HG03432 (cell line): ENCODE results near the gene SNX24.
A peak's percentile ranks its signal among the peaks of the same experiment; 100 is the strongest.

Source experiments
- ATAC-seq: cut with Tn5 transposase; IDR thresholded peaks from one replicate; pipeline ENCODE4 v1.9.1; 2021; ENCODE audit warnings: mild to moderate bottlenecking, moderate library complexity; ENCODE audit not compliant: unreplicated experiment

SNX24 gene

DNA sequence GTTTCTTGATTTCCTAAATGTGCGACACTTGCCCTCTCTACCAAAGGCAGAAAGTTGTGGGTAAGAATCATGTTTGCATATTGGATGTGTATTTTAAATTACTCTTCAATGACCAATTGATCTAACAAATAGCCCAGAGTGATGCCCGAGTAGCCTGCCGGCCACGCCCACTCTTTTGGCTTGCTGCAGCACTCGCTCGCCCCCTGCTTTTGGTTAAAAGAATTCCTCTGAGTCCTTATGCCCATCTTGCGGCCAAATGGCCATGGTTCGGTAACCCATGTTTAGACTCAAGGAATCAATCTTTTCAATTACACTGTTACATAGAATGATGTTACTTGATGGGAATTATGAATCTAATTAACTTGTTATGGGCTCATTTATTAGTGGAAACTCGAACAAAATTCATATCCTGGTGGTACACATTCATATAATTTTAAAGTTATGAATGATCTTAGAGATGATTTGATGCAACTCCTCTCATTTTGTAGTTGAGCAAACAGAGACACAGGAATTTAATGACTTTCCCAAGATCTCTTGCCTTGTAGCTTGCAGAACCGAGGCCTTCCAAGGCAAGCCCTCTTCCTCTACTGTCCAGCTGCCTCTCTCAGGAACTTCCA lies 154.6 kb downstream of the SNX24 start:
- peak; percentile 89 for ATAC-seq

GRCh38 chr5:123000731-123001130 lies 155.3 kb downstream of the SNX24 start:
- ATAC-seq: no peak

- no peak for ATAC-seq
These were observed 156.4 kb downstream of the SNX24 start for GRCh38 chr5:123001808-123002207.

- ATAC-seq: no peak
These were observed 161.8 kb downstream of the SNX24 start for GRCh38 chr5:123007182-123007581.

DNA sequence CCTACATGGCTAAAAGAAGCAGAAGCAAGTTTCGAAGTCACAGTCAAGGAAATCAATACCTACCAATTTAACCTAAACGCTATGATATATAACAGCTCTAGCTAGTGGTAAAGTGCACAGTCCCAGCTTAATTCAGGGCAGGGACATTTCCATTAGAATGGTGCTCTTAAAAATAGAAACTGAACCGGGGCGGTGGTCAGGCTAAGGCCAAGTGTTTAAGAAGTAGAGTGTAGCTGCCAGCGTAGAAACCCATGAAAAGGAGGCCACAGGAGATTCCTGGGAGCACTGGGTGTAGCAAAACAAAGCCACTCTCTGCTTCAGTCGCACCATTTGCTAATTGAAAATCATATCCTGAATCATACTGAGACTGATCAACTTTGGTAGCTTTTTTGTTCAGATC lies 162.3 kb downstream of the SNX24 start:
- ATAC-seq: no peak

- ATAC-seq: no peak
These were observed 166.9 kb downstream of the SNX24 start for GRCh38 chr5:123012321-123012720.

- no peak for ATAC-seq
These were observed 169.3 kb downstream of the SNX24 start for GRCh38 chr5:123014689-123015088.

DNA sequence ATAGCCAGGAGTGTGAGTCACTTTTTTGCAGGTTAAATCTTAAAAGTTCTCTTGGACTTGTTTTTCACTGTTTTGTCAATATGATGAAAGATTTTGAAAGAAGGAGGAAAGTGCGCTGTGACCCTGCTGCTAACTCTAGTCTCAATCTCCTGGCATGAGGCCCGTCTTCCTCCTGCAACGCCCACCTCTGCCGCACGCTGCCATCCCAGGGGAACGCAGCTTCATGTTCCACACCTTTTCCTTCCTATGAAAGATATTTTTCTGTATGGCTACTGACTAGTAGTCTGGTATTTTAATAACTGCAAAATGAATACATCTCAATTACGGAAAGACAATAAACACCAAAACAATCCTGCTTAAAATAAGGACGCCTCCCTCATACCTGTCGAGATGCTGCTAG lies 182.8 kb downstream of the SNX24 start:
- no peak for ATAC-seq

GRCh38 chr5:123033157-123033671 lies 187.8 kb downstream of the SNX24 start:
- no peak for ATAC-seq

DNA sequence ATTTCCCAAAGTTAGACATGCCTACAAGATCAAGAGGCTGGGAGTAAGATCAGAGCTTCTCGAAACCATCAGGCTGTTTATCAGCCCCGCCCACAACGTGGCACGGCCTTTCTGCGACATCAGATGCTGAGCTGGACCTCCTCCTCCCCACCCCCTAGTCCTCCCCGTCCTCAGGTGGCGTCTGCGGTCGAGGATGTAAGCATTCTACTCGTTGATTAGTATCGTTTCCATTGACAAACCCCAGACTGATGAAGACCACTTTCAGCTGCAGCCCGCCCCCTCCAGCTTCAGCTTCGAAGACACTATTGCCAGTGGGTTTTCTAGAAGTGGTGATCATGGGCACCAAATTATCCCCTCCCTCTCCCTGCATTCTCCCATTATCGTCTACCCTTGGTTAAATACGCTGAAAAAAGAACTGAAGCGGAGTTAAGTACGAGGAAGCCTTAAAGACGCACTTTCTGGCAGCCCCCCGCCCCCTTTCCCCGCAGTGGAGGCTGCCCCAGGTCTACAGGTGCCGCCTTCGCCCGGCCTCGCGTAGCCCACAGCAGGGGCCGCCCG lies 190.0 kb downstream of the SNX24 start:
- ATAC-seq: peak; percentile 37

- ATAC-seq: peak; percentile 31
These were observed 190.5 kb downstream of the SNX24 start for GRCh38 chr5:123035918-123036390.

DNA sequence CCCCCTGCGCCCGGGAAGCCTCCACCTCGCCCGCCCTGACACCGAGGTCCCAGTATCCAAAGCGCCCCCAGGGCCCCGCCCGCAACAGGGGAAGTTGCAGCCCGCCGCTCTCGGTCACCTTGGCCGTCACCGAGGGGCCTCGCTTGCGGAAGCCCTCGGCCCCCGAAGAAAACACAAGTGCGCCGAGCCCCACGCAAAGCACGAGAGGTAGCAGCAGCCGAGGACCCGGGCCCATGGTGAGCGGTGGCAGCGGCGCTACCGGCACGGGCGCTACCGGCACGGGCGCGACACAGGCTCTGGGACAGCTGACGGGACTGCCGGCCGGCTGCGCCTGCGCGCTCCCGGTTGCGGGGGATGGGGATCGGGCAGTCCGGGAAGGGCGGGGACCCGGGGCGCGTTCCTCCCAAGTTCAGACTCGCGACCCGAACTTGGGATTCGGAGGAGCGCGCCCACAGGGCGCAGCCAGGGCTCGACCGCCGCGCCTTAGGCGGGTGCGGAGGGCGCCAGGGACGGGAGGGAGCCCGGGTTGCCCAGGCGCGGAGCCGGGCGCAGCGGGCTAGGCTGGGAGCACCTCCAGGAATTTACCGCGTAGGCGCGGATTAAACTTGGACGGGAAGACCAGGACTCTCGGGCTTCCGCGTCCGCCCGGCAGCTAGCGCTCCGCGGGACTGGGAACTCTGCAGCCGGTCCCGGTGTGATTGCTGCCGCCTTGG lies 191.1 kb downstream of the SNX24 start, which contains the start of gene PPIC:
Gene PPIC, minus strand, starts transcription at position 335 of the 713 bp plus-strand sequence. Its CDS starts 100 bp downstream, at position 235.
- peak; percentile 75 for ATAC-seq

GRCh38 chr5:123037104-123037418 lies 191.6 kb downstream of the SNX24 start:
- ATAC-seq: no peak

DNA sequence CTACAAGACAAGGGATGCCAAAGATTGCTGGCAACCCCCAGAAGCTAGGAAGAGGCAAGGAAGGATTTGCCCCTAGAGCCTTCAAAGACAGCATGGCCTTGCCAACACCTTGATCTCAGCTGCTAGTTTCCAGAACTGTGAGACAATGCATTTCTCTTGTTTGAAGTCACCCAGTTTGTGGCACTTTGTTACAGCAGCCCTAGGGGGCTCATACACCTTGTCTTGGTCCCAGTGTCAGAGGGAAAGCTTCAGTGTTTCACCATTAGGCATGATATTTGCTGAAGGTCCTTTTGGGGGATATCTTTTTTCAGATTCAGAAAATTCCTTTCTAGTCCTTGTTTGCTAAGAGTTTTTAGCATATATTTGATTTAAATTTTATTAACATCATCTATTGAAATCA lies 194.3 kb downstream of the SNX24 start:
- ATAC-seq: no peak

GRCh38 chr5:123044926-123045617 lies 199.7 kb downstream of the SNX24 start:
- ATAC-seq: no peak

- ATAC-seq: no peak
These were observed 200.8 kb downstream of the SNX24 start for GRCh38 chr5:123046222-123046621.

DNA sequence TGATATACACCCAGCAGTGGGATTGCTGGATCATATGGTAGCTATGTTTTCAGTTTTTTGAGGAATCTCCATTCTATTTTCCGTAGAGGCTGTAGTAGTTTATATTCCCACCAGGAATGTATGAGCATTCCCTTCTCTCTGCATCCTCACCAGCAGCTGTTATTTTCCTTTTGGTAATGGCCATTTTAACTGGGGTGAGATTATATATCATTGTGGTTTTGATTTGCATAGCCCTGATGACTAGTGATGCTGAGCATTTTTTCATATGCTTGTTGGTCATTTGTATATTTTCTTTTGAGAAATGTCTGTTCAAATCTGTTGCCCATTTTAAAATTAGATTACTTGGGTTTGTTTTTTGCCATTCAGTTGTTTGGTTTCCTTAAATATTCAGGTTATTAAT lies 202.3 kb downstream of the SNX24 start:
- no peak for ATAC-seq

DNA sequence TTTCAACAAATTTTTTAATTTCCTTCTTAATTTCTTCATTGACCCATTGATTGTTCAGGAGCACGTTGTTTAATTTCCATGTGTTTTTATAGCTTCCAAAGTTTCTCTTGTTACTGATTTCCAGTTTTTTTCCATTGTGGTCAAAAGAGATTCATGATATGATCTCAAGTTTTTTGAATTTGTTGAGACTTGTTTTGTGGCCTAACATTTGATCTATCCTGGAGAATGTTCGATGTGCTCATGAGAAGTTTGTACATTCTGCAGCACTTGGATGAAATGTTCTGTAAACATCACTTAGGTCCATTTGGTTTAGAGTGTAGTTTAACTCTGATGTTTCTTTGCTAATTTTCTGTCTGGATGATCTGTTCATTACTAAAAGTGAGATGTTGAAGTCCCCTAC lies 205.8 kb downstream of the SNX24 start:
- no peak for ATAC-seq
